ENCODE measurements around the gene SLC39A2.

SLC39A2 gene

GRCh38 chr14:21018781-21019180 lies 19.7 kb downstream of the SLC39A2 start:
- no peaks in the 10 kb centered on the region for H3K9me3 ChIP-seq (ENCODE audit: control insufficient read depth in 1 of 2, low read length in 2 of 2)
- no peak overlapping the region for H3K4me3 ChIP-seq (ENCODE audit: low read depth in 1 of 2, low read length in 2 of 2)
- peaks cover 33 to 39% of the 10 kb centered on the region in 2 donors for H3K36me3 ChIP-seq (ENCODE audit: control insufficient read depth in 1 of 2, insufficient read depth in 2 of 2, low read length in 2 of 2)
- no peaks in the 10 kb centered on the region for H3K27me3 ChIP-seq (ENCODE audit: low read depth, low read length)
- H3K27ac ChIP-seq (ENCODE audit: low read length): no peak overlapping the region
- peaks cover 4 to 28% of the 10 kb centered on the region in 2 donors for H3K4me1 ChIP-seq (ENCODE audit: control insufficient read depth in 1 of 2, insufficient read depth in 2 of 2, low read length in 2 of 2)

GRCh38 chr14:21019366-21019765 lies 20.3 kb downstream of the SLC39A2 start:
- Histone ChIP-seq H3K27ac (ENCODE audit: low read length) (no peak overlapping the region), H3K36me3 (ENCODE audit: control insufficient read depth in 1 of 2, insufficient read depth in 2 of 2, low read length in 2 of 2) (peaks cover 33 to 39% of the 10 kb centered on the region in 2 donors), H3K9me3 (ENCODE audit: control insufficient read depth in 1 of 2, low read length in 2 of 2) (no peaks in the 10 kb centered on the region), H3K27me3 (ENCODE audit: low read depth, low read length) (no peaks in the 10 kb centered on the region), H3K4me3 (ENCODE audit: low read depth in 1 of 2, low read length in 2 of 2) (no peak overlapping the region), H3K4me1 (ENCODE audit: control insufficient read depth in 1 of 2, insufficient read depth in 2 of 2, low read length in 2 of 2) (peaks cover 4 to 34% of the 10 kb centered on the region in 2 donors)

- no peak overlapping the region for H3K27ac ChIP-seq (ENCODE audit: low read length)
- no peaks in the 10 kb centered on the region for H3K9me3 ChIP-seq (ENCODE audit: control insufficient read depth in 1 of 2, low read length in 2 of 2)
- no peaks in the 10 kb centered on the region for H3K27me3 ChIP-seq (ENCODE audit: low read depth, low read length)
- H3K4me1 ChIP-seq (ENCODE audit: control insufficient read depth in 1 of 2, insufficient read depth in 2 of 2, low read length in 2 of 2): peaks cover 4 to 33% of the 10 kb centered on the region in 2 donors
- H3K36me3 ChIP-seq (ENCODE audit: control insufficient read depth in 1 of 2, insufficient read depth in 2 of 2, low read length in 2 of 2): peaks cover 33 to 39% of the 10 kb centered on the region in 2 donors
- H3K4me3 ChIP-seq (ENCODE audit: low read depth in 1 of 2, low read length in 2 of 2): no peak overlapping the region
Observed at GRCh38 chr14:21020977-21021545, 22.0 kb downstream of the SLC39A2 start.

- Histone ChIP-seq H3K4me3 (ENCODE audit: low read depth in 1 of 2, low read length in 2 of 2) (peak overlapping the region; percentile 76 to 79), H3K27me3 (ENCODE audit: low read depth, low read length) (no peaks in the 10 kb centered on the region), H3K27ac (ENCODE audit: low read length) (no peak overlapping the region), H3K9me3 (ENCODE audit: control insufficient read depth in 1 of 2, low read length in 2 of 2) (no peaks in the 10 kb centered on the region), H3K4me1 (ENCODE audit: control insufficient read depth in 1 of 2, insufficient read depth in 2 of 2, low read length in 2 of 2) (peaks cover 4 to 41% of the 10 kb centered on the region in 2 donors), H3K36me3 (ENCODE audit: control insufficient read depth in 1 of 2, insufficient read depth in 2 of 2, low read length in 2 of 2) (peaks cover 25 to 32% of the 10 kb centered on the region in 2 donors)
Observed at GRCh38 chr14:21022686-21023085, 23.6 kb downstream of the SLC39A2 start.

- Histone ChIP-seq H3K27ac (ENCODE audit: low read length) (peak overlapping the region; percentile 30), H3K4me3 (ENCODE audit: low read depth in 1 of 2, low read length in 2 of 2) (peak overlapping the region; percentile 76 to 79), H3K27me3 (ENCODE audit: low read depth, low read length) (no peaks in the 10 kb centered on the region), H3K36me3 (ENCODE audit: control insufficient read depth in 1 of 2, insufficient read depth in 2 of 2, low read length in 2 of 2) (peaks cover 20 to 30% of the 10 kb centered on the region in 2 donors), H3K9me3 (ENCODE audit: control insufficient read depth in 1 of 2, low read length in 2 of 2) (no peaks in the 10 kb centered on the region), H3K4me1 (ENCODE audit: control insufficient read depth in 1 of 2, insufficient read depth in 2 of 2, low read length in 2 of 2) (peaks cover 4 to 37% of the 10 kb centered on the region in 2 donors)
Observed at GRCh38 chr14:21023174-21023573, 24.1 kb downstream of the SLC39A2 start.

- Histone ChIP-seq H3K4me3 (ENCODE audit: low read depth in 1 of 2, low read length in 2 of 2) (peak overlapping the region; percentile 76 to 79), H3K27me3 (ENCODE audit: low read depth, low read length) (no peaks in the 10 kb centered on the region), H3K4me1 (ENCODE audit: control insufficient read depth in 1 of 2, insufficient read depth in 2 of 2, low read length in 2 of 2) (peaks cover 4 to 36% of the 10 kb centered on the region in 2 donors), H3K27ac (ENCODE audit: low read length) (peak overlapping the region; percentile 67), H3K36me3 (ENCODE audit: control insufficient read depth in 1 of 2, insufficient read depth in 2 of 2, low read length in 2 of 2) (peaks cover 11 to 22% of the 10 kb centered on the region in 2 donors), H3K9me3 (ENCODE audit: control insufficient read depth in 1 of 2, low read length in 2 of 2) (no peaks in the 10 kb centered on the region)
Observed at GRCh38 chr14:21023817-21024584, 24.9 kb downstream of the SLC39A2 start.

DNA sequence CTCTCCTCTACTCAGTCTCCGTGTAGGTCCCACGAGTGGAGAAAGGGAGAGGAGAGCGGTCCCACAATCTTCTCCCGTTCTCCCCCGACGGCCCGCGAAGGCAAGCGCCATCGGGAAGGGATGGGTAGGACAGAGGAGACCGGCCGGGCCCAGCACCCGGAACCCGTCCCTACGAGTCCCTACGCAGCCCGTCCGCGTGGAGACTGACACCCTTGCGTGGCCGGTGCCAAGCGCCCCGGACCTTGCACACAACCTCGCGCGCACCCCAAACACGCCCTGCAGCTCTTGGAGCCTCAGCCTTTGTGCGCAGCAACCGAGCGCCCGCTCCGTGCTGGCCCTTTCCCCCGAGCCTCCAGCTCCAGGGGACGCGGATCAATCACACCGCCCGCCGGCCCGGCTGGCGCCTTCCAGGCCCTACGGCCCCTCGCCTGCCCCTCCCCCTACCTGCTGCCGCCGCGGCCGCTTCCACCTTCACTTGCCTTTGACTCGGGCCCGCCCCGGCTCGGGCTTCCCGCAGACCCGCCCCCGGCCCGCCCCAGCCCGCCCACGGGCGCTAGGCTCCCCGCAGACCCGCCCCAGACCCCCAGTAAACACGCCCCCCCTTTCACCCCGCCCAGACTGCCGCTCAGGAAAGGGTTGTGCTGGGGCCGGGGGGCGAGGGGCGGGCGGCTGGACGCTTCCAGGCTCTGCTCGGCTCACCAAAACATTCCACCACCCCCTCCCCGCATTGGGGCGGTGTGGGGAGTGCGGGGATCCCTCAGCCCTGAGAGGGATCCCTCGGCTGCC lies 25.7 kb downstream of the SLC39A2 start, which contains the start of gene NDRG2:
TSS of gene NDRG2 (minus strand) at position 477 of the 786 bp plus-strand sequence. CDS start 1,746 bp downstream, outside the sequence.
- Histone ChIP-seq H3K36me3 (ENCODE audit: control insufficient read depth in 1 of 2, insufficient read depth in 2 of 2, low read length in 2 of 2) (peaks cover 4 to 14% of the 10 kb centered on the region in 2 donors), H3K27me3 (ENCODE audit: low read depth, low read length) (no peaks in the 10 kb centered on the region), H3K4me3 (ENCODE audit: low read depth in 1 of 2, low read length in 2 of 2) (peak within 1 kb of the TSS; percentile 76 to 79), H3K9me3 (ENCODE audit: control insufficient read depth in 1 of 2, low read length in 2 of 2) (no peaks in the 10 kb centered on the region), H3K4me1 (ENCODE audit: control insufficient read depth in 1 of 2, insufficient read depth in 2 of 2, low read length in 2 of 2) (peaks cover 4 to 36% of the 10 kb centered on the region in 2 donors), H3K27ac (ENCODE audit: low read length) (peak within 1 kb of the TSS; percentile 67)

GRCh38 chr14:21025371-21026273 lies 26.5 kb downstream of the SLC39A2 start:
- Histone ChIP-seq H3K27ac (ENCODE audit: low read length) (peak overlapping the region; percentile 39), H3K27me3 (ENCODE audit: low read depth, low read length) (no peaks in the 10 kb centered on the region), H3K36me3 (ENCODE audit: control insufficient read depth in 1 of 2, insufficient read depth in 2 of 2, low read length in 2 of 2) (peaks cover 0 to 9% of the 10 kb centered on the region in 2 donors), H3K9me3 (ENCODE audit: control insufficient read depth in 1 of 2, low read length in 2 of 2) (no peaks in the 10 kb centered on the region), H3K4me3 (ENCODE audit: low read depth in 1 of 2, low read length in 2 of 2) (peak overlapping the region; percentile 70 to 76), H3K4me1 (ENCODE audit: control insufficient read depth in 1 of 2, insufficient read depth in 2 of 2, low read length in 2 of 2) (peaks cover 4 to 36% of the 10 kb centered on the region in 2 donors)

GRCh38 chr14:21026274-21026987 lies 27.3 kb downstream of the SLC39A2 start:
- H3K4me3 ChIP-seq (ENCODE audit: low read depth in 1 of 2, low read length in 2 of 2): peak overlapping the region in 1 of 2 donors; percentile 76
- H3K27me3 ChIP-seq (ENCODE audit: low read depth, low read length): no peaks in the 10 kb centered on the region
- no peaks in the 10 kb centered on the region for H3K9me3 ChIP-seq (ENCODE audit: control insufficient read depth in 1 of 2, low read length in 2 of 2)
- H3K36me3 ChIP-seq (ENCODE audit: control insufficient read depth in 1 of 2, insufficient read depth in 2 of 2, low read length in 2 of 2): peaks cover 0 to 2% of the 10 kb centered on the region in 2 donors
- H3K4me1 ChIP-seq (ENCODE audit: control insufficient read depth in 1 of 2, insufficient read depth in 2 of 2, low read length in 2 of 2): peaks cover 4 to 36% of the 10 kb centered on the region in 2 donors
- H3K27ac ChIP-seq (ENCODE audit: low read length): peak overlapping the region; percentile 39

DNA sequence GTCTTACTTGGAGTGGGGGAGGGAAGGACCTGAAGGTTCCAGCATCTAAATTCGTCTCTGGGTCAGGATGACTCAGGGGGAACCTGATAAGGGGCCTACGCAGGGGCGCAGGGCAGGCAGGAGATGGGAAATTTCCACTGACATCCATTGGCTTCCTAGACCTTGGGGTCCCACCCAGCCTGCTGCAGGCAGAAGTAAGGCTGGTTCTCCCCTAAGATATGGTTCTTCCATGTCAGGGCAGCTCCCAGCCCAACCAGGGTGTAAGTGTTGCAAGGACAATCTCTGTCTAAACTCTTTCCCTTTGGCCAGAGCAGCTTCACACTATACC lies 27.9 kb downstream of the SLC39A2 start:
- Histone ChIP-seq H3K4me3 (ENCODE audit: low read depth in 1 of 2, low read length in 2 of 2) (no peak overlapping the region), H3K4me1 (ENCODE audit: control insufficient read depth in 1 of 2, insufficient read depth in 2 of 2, low read length in 2 of 2) (peaks cover 4 to 33% of the 10 kb centered on the region in 2 donors), H3K9me3 (ENCODE audit: control insufficient read depth in 1 of 2, low read length in 2 of 2) (no peaks in the 10 kb centered on the region), H3K27me3 (ENCODE audit: low read depth, low read length) (no peaks in the 10 kb centered on the region), H3K27ac (ENCODE audit: low read length) (no peak overlapping the region), H3K36me3 (ENCODE audit: control insufficient read depth in 1 of 2, insufficient read depth in 2 of 2, low read length in 2 of 2) (no peaks in the 10 kb centered on the region)
